22Rv1 (cell line): ENCODE results near the gene TM9SF3.

ENCODE experiments used
- CTCF ChIP-seq: fragments of 450-650 bp; IDR thresholded peaks from 2 replicates; pipeline ENCODE4 v1.5.1; 2017; ENCODE audit warnings: mild to moderate bottlenecking
- ZFX ChIP-seq: fragments of 450-650 bp; IDR thresholded peaks from 2 replicates; pipeline ENCODE4 v1.6.1; 2017; ENCODE audit warnings: antibody characterized with exemption, borderline replicate concordance

- peak; percentile 81 for TF ChIP-seq CTCF
- no peak for TF ChIP-seq ZFX
Measured at GRCh38 chr10:96513698-96514561, 72.9 kb downstream of the TM9SF3 start, which contains the start of gene TLL2.
